ENCODE data around the gene WDR33. TPM values are rescaled to one million over a fixed set of nuclear protein-coding genes. Genes with fewer than 3 reads are reported as not detected.
"Not testable (repeated sequence)": the region's sequence is repeated elsewhere in the genome, so short reads cannot be mapped to it uniquely, and the experiment has no call there.

WDR33 gene
- total RNA-seq, 1 donor, result 25.7 TPM

DNA sequence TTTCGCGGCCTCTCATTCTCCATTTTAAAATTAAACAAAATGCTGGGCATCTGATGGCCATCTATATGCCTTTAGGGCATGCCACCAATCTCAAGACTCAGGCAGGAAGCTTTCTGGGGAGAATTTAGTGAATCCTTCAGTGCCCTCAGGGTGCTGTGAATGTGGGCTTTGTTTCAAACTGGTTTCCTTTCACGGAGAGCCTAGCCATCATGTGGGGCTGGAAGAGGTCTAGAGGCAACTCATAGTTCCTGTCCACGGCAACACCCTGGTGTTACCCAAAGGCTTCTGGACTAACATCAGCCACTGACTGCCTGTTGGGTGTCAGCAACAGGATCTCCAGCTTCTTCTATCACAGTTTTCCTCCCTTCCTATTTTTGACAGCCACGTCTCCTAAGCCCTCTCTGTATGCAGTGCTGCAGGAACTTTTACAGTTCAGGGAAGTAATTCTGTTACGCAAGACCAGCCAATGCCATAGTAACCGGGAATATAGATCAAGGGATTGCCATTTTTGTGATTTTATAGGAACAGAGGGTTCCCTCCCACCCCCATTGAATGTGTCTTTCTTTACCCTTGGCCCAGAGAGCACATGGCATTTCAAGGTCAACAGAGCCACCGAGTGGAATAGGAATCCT lies 7.9 kb upstream of the WDR33 start:
- no peaks in the 10 kb centered on the region for H3K4me1 ChIP-seq (ENCODE audit: insufficient read depth, low read length)
- H2AFZ ChIP-seq (ENCODE audit: low read length), result no peak overlapping the region
- no peaks in the 10 kb centered on the region for H4K20me1 ChIP-seq (ENCODE audit: insufficient read depth, low read length)
- TF ChIP-seq, protein P1, sequence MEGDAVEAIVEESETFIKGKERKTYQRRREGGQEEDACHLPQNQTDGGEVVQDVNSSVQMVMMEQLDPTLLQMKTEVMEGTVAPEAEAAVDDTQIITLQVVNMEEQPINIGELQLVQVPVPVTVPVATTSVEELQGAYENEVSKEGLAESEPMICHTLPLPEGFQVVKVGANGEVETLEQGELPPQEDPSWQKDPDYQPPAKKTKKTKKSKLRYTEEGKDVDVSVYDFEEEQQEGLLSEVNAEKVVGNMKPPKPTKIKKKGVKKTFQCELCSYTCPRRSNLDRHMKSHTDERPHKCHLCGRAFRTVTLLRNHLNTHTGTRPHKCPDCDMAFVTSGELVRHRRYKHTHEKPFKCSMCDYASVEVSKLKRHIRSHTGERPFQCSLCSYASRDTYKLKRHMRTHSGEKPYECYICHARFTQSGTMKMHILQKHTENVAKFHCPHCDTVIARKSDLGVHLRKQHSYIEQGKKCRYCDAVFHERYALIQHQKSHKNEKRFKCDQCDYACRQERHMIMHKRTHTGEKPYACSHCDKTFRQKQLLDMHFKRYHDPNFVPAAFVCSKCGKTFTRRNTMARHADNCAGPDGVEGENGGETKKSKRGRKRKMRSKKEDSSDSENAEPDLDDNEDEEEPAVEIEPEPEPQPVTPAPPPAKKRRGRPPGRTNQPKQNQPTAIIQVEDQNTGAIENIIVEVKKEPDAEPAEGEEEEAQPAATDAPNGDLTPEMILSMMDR (IDR thresholded peaks at IDR 0.05; ENCODE audit: extremely low read depth, low read depth, low read length), result no peak
- peaks cover 8% of the 10 kb centered on the region for H3K9me3 ChIP-seq (ENCODE audit: low read depth, low read length)
- H3K79me2 ChIP-seq (ENCODE audit: insufficient read depth, low read length), result no peaks in the 10 kb centered on the region
- H3K4me2 ChIP-seq (ENCODE audit: insufficient read depth, low read length), result no peak overlapping the region
- no peak for DNase-seq (ENCODE audit: insufficient read length, low spot score, missing footprints)
- H3K4me3 ChIP-seq (ENCODE audit: insufficient read depth, low read length), result no peak overlapping the region
- H3K27ac ChIP-seq (ENCODE audit: low read depth, low read length), result no peak overlapping the region
- H3K36me3 ChIP-seq (ENCODE audit: insufficient read depth, low read length), result no peaks in the 10 kb centered on the region
- peaks cover 9% of the 10 kb centered on the region for H3K27me3 ChIP-seq (ENCODE audit: insufficient read depth, low read length)

DNA sequence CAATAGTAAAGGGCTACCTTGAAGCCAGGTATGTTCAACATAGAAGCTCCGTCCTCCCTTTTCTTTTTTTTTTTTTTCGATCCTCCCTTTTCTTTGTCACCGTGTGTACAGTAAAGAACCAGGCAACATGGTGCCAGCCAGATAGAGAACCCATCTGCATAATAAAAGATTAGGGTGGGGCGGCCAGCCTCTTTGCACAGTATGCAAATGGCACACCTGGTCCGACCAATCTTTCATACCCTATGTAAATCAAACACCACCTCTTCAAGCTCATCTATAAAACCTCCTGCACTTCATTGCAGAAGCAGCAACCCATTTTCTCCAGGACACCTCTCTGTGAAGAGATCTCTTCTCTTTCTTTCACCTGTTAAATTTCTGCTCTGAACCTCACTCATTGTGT lies 7.3 kb upstream of the WDR33 start:
- H4K20me1 ChIP-seq (ENCODE audit: insufficient read depth, low read length), result no peaks in the 10 kb centered on the region
- no peaks in the 10 kb centered on the region for H3K79me2 ChIP-seq (ENCODE audit: insufficient read depth, low read length)
- no peaks in the 10 kb centered on the region for H3K36me3 ChIP-seq (ENCODE audit: insufficient read depth, low read length)
- no peak for DNase-seq (ENCODE audit: insufficient read length, low spot score, missing footprints)
- H2AFZ ChIP-seq (ENCODE audit: low read length), result no peak overlapping the region
- no peak overlapping the region for H3K27ac ChIP-seq (ENCODE audit: low read depth, low read length)
- no peak overlapping the region for H3K4me3 ChIP-seq (ENCODE audit: insufficient read depth, low read length)
- no peak overlapping the region for H3K4me2 ChIP-seq (ENCODE audit: insufficient read depth, low read length)
- no peaks in the 10 kb centered on the region for H3K4me1 ChIP-seq (ENCODE audit: insufficient read depth, low read length)
- H3K9me3 ChIP-seq (ENCODE audit: low read depth, low read length), result peaks cover 8% of the 10 kb centered on the region
- TF ChIP-seq, protein P1 (IDR thresholded peaks at IDR 0.05; ENCODE audit: extremely low read depth, low read depth, low read length), result no peak
- H3K27me3 ChIP-seq (ENCODE audit: insufficient read depth, low read length), result peaks cover 9% of the 10 kb centered on the region

DNA sequence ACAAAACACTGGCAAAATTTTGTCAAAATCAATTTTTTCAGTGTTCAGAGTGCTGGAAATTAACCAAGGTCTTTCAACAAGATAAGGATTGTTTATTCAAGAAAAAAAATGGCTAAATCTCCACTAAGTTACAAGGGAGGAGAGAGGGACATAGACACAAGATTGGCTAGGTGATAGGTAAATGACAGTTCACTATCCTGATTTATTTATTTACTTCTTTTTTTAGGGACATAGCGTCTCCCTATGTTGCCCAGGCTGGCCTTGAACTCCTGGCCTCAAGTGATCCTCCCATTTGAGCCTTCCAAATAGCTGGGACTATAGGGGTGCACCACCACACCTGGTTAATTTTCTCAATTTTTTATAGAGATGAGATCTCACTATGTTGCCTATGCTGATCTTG lies 3.7 kb upstream of the WDR33 start:
- Histone ChIP-seq H4K20me1 (ENCODE audit: insufficient read depth, low read length) (peaks cover 6% of the 10 kb centered on the region), H3K36me3 (ENCODE audit: insufficient read depth, low read length) (no peaks in the 10 kb centered on the region), H3K9me3 (ENCODE audit: low read depth, low read length) (no peaks in the 10 kb centered on the region), H3K27me3 (ENCODE audit: insufficient read depth, low read length) (peaks cover 9% of the 10 kb centered on the region), H3K27ac (ENCODE audit: low read depth, low read length) (no peak overlapping the region), H2AFZ (ENCODE audit: low read length) (no peak overlapping the region), H3K4me3 (ENCODE audit: insufficient read depth, low read length) (no peak overlapping the region), H3K4me1 (ENCODE audit: insufficient read depth, low read length) (peaks cover 1% of the 10 kb centered on the region), H3K79me2 (ENCODE audit: insufficient read depth, low read length) (peaks cover 17% of the 10 kb centered on the region), H3K4me2 (ENCODE audit: insufficient read depth, low read length) (no peak overlapping the region)
- no peak for DNase-seq (ENCODE audit: insufficient read length, low spot score, missing footprints)
- TF ChIP-seq, protein P1 (IDR thresholded peaks at IDR 0.05; ENCODE audit: extremely low read depth, low read depth, low read length), result no peak

DNA sequence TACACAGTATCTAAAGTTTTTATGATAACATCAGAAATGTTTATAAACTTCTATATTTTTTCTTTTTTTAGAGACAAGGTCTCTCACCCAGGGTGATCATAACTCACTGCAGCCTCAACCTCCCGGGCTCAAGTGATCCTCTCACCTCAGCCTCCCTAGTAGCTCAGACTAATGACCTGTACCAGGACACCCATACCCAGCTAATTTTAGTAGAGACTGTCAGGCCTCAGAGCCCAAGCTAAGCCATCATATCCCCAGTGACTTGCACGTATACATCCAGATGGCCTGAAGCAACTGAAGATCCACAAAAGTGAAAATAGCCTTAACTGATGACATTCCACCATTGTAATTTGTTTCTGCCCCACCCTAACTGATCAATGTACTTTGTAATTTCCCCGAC lies 1.5 kb upstream of the WDR33 start:
- not testable (repeated sequence) for H2AFZ ChIP-seq (ENCODE audit: low read length); H3K4me1 ChIP-seq (ENCODE audit: insufficient read depth, low read length); H3K4me2 ChIP-seq (ENCODE audit: insufficient read depth, low read length); H3K36me3 ChIP-seq (ENCODE audit: insufficient read depth, low read length); H3K27me3 ChIP-seq (ENCODE audit: insufficient read depth, low read length); DNase-seq (ENCODE audit: insufficient read length, low spot score, missing footprints); H3K9me3 ChIP-seq (ENCODE audit: low read depth, low read length); H3K4me3 ChIP-seq (ENCODE audit: insufficient read depth, low read length); H3K27ac ChIP-seq (ENCODE audit: low read depth, low read length)
- peaks cover 38% of the 10 kb centered on the region for H3K79me2 ChIP-seq (ENCODE audit: insufficient read depth, low read length)
- H4K20me1 ChIP-seq (ENCODE audit: insufficient read depth, low read length), result peaks cover 24% of the 10 kb centered on the region

All from osteoblast (primary cell).